ENCODE measurements around the gene GFRA4.

The GFRA4 gene

DNA sequence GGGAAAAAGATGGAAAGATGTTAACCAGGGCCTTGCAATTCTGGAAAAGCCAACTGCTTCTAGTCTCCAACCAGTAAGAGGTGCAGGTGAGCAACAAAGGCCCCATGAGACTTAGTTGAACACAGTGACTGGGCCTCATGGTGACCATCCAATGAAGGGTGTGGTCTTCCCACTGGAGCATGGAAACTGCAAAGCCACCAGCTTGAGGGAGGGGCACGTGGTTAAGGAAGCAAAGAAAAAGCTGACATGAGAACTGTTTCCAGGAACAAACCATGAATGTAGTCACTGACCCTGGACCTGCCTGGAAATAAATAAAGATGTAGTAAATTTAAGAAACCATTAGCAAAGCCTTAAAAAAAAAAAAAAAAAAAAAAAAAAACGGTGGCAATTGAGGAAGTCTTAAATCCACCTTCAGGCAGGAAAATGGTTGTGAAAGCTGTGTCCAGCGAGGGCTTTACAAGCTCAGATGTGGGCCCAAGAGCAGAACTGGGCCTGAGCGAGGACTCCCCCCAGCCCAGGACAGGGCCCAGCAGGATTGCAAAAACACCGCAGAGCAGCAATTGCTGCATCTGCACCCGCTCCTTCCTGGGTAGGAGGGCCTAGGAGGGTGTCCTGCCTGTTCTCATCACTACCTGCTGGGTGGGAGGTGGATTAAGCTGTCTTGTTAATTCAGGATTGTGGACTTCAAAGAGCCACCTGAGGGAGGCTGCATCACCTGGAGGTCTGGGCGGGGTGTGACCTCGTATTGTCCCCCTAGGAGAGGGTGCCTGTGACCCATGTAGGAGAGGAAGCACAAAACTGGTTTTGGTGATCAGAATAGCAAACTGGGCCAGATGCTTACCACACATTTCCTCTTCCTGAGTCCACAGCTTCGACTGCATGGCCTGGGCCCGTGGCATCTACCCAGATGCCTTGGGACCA, 10.3 kb downstream of the GFRA4 start:
- DNase-seq (ENCODE audit: low spot score) = no peak

DNA sequence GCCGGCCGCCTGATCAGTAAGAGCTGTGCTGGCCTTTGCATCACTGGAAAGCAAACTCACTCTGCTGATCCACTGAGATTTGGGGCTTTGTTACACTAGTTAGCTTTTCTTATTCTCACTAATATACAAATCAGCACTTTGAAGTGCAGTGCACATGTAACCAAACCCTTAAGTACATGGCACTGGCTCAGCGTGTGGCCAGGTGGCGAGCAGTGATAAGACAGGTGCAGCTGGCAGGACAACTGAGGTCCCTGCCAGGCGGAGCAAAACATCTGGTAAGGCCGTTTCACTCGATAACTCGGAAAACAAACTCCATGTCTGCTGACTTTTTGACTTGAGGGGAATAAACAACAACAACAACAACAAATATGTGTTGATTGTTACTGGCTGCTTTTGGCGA, 11.0 kb downstream of the GFRA4 start:
- no peak for DNase-seq (ENCODE audit: low spot score)

DNA sequence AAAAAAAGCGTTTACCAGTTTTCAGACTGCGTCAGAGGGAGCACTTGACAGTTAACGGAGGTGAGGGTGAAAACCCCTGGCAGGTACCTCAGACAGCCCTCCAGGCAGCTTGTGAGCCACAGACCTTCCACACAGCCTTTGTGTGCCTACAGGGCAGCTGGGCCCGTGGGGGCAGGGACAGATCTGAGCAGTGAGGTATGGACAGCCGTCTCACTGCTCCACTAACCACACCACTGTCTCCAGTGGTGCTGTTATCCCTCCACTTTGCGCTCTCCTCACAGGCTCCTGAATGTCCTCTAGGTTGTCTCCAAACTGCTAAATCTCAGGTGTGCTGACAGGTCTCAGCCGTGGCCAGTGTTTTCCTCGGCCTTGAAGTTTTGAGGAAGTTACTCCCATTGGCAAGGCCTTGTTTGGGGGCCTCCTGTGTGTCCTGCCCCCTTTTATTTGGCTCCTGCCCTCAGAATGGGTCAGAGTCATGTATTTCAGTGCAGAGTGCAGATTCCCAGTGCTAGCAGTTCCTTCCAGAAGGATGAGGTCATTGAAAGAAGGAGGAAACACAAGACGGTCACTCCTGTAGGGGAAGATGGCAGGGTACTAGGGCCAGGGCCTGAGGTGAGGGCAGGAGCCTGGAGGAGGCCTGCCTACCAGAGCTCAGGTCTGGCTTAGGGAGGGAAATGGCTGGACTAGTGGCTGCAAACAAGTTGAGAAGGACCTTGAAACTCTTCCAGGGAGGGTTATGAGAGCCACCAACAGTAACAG, 11.8 kb downstream of the GFRA4 start:
- DNase-seq (ENCODE audit: low spot score) = no peak

DNA sequence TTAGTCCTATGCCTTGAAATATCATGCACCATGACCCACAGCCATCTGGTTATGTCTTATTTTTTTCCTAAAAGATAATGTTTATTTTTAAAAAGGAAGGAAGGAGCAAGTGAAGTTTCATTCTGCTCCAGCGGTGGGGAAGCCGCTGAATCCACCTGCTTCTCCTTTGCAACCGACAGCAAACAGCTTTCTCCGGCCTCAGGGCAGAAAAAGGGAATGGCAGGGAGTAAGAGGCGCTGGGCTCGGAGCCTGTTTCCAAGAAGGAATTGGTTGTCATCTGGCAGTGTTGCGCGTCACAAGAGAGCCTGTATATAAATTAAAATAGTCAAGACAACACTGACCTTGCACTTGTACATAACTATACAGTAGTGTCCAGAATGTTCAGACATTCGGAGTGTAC, 14.2 kb downstream of the GFRA4 start:
- DNase-seq (ENCODE audit: low spot score) = no peak

DNA sequence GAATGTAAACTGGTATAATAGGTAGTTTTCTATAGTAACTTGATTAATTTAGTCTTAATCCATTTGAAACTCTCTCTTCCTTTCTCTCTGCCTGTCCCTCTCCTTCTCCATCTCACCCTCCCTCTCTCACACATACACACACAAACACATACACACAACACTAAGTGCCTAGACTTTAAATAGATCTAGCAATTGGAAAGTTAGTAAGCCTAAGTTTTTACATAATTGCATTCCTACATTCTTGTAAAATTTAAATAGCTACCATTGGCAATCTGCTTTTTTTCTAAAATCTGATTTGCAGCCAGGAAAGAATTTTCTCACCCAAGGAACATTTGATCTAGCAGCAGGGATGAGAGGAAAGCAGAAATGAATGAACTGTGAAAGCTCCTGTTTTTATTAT, 15.7 kb downstream of the GFRA4 start:
- no peak for DNase-seq (ENCODE audit: low spot score)

DNA sequence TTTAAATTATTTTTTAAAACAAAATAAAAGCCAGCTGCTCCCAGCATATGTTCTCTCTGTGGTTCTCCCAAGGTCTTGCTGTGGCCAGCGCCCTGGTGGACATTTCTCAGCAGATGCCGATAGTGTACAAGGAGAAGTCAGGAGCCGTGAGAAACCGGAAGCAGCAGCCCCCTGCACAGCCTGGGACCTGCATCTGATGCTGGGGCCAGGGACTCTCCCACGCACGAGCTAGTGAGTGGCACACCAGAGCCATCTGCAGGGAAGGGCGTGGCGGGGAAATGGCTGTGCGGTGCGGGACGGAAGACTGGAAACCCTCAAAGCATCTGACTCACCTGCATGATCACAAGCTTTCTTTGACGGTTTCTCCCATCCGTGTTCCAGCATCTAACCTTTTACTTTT, 16.5 kb downstream of the GFRA4 start:
- no peak for DNase-seq (ENCODE audit: low spot score)

DNA sequence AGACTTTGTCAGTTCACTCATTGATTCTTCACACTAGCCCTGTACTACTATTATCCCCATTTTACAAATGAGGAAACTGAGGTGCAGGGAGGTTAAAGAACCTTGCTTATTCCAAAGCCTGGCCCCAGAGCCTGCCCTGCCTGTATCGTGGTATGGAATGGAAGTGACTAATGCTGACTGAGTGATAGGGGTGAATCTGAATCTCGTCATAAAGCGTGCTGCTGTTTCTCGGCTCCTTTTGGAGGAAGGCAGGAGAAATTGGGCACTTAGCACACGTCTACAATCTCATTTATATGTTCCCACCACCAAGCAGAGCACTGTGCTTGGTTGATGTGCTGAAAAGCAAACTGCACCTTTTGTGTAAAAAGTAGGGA, 17.1 kb downstream of the GFRA4 start:
- no peak for DNase-seq (ENCODE audit: low spot score)

DNA sequence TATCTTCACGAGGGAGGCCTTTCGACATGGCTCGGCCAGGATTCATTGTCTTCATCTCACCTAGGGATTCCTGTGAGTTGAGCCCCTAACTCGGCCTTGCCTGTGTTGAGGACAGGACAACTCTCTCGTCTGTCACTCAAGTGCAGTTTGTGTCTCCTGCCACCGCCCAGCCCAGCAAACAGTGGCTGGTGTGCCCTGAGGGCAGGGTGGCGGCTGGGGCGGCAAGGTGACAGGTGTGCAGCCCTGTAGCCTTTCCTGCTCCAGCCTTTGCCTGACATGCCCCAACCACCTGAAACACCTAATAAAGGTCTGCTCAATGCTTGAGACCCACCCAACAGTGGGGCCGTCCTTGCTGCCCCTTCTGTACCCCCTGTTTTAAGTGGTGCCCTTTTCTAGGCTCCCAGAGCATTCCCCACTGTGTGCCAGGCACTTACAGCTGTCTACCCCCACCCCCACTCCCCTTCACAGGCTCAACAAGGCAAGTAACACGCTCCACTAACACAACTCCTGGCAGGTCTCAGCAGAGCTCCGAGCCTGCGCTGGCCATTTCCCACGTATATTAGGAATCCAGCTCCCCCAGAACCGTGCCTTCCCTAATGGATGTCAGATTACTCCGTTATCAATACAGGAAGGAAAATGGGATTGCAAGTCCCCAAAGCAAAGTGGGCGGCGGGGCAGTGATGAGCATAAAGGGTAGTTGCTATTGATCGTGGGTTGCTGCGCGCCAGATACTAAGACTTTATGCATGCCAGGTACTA, 17.7 kb downstream of the GFRA4 start:
- no peak for DNase-seq (ENCODE audit: low spot score)

DNA sequence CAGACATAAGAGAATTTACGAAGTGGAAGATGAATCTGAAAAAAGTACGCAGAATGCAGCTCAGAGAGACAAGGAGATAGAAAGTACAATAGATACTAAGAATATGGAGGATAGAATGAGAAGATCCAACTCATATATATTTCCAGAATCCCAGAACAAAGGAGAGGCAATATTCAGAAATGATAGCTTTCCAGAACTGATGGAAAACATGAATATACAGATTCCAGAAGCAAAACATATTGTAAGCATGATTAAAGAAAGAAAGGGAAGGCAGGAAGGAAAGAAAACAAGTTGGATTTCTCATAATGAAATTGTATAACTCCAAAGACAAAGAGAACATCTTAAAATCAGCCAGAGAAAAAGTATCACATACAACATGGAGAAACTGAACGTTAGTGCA, 22.9 kb downstream of the GFRA4 start:
- no peak for DNase-seq (ENCODE audit: low spot score)

DNA sequence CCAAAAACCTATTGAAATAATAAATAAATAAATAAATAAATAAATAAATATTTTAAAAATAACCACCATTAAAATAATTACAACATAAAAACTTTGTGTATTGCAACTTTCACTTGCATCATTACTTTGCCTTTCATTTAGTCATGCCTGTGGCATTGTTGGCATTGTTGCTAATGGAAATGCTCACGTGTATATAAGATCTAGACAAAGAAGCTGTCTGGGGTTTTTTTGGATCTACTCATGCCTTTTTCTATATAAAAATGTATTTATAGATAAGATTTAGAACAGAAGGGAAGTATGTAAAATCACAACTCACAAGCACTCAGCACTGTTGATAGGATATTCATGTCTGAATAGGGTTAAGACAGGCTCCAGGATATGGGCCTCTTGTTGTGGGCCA, 27.9 kb downstream of the GFRA4 start:
- no peak for DNase-seq (ENCODE audit: low spot score)

DNA sequence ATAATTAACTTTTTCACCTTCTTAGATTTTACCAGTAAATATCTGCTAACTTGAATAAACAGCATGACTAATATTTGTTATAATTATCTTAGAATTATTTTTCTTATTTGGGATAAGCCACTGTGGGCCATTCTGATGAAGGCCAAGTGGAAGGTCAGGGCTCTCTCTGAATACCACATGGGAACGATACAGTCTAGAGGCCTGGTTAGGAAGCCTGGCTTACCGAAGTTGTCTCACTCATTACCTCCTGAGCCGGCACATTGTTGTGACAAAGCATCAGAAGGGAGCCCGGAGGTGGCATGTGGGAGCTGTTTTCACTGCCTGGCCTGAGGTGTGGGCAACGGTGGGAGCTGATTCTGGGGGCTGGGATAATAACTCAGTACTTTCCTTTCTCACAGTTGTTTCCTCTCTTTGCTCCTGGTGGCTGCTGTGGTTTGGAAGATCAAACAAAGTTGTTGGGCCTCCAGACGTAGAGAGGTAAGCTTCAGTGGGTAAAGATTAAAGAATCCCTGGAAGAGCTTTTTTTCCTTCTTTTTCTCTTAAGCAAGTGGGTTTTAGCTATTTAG, 29.2 kb downstream of the GFRA4 start:
- DNase-seq (ENCODE audit: low spot score) = no peak

DNA sequence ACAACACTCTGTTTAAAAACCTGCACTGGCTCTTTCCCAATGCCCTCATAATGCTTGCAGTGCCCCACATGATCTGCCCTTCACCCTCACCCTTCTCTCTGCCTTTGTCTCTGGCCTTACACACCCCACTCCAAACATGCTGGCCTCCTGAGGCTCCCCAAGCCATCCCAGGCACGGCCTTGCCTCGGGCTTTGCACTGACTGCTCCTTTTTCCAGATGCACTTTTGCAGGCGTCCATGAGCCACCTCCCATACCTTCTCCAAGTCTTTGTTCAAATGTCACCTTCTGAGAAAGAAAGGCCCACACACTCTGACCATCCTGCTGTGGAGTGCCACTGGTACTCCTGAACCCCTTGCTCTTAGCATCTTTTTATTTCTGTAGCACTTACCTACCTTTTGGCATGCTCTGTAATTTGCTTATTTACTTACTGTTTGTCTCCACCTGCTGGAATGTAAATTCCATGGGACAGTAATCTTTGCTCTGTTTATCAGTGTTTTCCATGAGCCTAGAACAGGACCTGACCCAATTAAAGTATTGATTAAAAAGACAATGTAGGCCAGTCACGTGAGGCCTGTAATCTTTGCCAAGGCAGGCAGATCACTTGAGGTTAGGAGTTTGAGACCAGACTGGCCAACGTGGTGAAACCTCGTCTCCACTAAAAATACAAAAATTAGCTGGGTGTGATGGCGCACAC, 30.7 kb downstream of the GFRA4 start:
- no peak for DNase-seq (ENCODE audit: low spot score)

DNA sequence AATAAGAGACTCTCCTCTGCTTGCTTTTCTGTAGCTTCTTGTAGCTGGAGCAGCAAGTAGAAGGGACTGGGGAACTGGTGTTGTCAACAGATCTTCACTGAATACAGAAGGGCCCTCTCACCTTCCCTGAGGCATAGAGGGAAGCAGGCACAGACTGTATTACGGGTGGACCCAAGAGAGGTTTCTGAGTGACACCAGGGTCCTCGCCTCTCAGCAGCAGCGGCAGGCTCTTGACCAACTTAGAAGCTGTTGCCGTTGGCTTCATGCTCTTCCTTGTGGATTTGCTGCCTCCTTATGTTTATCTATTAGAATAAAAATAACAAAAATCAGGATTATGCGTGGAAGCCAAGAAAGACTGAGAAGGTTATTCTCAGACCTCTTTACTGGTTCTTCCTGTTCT, 31.7 kb downstream of the GFRA4 start:
- no peak for DNase-seq (ENCODE audit: low spot score)

DNA sequence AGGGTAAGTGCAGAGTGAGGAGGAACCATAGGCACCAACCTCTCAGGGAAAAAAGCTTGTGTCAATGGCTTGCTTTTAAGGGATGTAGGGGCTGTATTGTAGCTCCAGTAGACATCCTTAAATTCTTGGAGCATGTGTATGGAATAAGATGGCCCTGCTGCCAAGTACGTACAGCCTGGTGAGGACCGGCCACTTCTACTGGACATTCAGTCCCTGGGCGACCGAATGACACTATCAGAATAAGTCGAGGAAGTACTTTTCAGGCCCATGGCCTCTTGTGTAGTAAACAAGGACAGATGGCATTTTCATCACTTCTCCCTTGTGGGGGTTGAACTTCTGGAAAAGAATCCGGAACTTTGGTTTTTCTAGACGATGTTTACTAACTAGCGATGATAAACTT, 32.8 kb downstream of the GFRA4 start:
- DNase-seq (ENCODE audit: low spot score) = no peak

DNA sequence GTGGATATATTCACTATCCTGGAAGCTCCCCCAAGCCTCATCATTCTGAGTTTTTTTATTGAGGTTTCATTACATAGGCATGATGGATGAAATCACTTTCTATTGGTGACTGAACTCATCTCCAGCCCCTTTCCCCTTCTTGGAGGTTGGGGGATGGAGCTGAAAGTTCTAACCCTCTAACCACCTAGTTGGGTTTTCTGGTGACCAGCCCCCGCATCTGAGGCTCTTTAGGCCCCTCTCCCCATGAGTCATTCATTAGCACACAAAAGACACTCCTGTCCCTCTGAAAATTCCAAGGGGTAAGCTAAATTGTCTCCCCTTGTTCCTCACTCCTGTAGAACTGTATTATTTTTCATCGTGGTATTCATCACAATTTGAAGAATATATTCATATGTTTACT, 33.3 kb downstream of the GFRA4 start:
- no peak for DNase-seq (ENCODE audit: low spot score)

DNA sequence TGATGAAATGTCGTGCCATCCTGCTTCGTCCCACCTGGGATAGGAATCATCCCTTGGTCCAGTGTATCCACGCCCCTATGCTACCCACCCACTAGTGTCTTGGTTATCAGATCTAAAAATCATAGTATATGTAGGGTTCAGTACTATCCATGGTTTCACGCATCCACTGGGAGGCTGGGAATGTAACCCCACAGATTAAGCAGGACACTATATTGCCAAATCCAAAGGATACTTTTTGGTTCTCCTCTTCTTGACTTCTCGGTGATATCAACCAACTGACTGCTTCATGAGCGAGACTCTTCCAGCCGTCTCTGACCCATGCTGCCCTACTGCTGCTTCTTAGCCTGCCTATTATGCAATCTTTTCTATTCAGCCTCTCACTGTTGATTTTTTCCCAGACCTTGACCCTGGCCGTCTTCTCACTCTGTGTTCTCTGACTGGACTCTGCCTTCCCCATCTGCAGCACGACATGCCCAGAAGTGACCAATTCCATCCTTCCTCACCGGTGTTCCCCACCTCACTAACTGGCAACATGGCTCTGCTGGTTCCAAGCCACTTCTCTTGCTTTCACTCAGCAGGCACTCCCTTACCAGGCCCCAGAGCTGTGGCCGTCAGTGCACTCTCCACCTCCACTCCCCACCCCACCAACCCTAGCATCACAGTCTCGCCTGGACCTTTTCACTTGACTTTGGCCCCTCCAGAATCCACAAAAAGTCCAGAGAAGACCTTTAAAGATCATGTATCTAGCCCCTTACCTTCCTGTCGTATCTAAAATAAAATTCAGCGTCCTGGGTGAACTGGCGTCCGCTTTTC, 34.5 kb downstream of the GFRA4 start:
- DNase-seq (ENCODE audit: low spot score) = no peak

DNA sequence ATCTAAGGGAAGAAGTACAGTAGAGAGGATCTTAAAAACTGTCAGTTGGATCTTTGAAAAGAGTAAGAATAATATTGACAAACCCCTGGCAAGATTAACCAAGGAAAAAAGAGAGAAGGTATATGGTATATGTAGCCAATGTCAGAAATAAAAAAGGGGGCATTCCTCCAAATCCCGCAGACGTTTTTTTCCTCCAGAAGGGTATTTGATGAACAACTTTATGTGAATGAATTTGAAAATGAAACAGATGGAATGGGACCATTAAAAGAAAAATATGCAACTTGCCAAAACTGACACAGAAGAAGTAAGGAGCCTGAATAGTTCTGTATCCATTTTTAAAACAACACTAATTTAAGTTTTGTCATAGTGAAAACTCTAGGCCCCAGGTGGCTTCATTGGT, 35.7 kb downstream of the GFRA4 start:
- DNase-seq (ENCODE audit: low spot score) = no peak

DNA sequence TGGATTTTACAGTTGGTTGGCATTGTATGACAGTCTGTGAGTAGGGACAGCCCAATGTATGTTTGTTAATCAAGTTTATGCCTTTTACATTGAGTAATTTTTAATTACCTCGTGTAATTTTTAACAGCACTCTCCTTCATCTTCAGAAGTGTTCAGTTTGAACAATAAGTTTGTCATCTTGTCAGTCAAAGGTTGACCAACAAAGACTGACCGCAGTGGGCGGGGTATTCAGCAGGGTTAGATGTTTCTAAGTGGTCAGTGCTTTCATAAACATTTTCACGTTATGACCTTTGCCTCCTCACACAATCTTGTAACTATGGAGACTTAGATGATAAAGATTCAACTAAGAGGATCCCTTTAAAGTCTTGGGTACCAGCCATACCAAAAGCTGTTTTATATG, 40.8 kb downstream of the GFRA4 start:
- no peak for DNase-seq (ENCODE audit: low spot score)

DNA sequence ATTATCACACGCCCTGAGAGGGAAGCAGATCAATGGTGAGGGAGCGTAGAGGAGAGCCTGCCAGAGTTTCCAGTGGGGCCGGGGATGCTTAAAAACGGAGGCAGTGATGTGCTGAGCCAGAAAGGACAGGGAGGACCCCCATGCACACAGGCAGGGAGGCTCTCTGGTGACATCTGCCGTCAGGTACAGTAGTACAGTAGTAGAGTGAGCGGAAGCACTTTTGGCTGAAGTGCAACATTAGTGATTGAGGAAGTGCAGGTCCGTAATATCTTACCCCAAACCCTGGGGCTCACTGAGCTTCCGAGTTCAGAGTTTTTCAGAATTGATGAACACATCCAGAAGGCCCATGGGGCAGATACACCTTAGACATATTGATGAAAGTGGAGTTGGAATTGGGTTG, 42.1 kb downstream of the GFRA4 start:
- DNase-seq (ENCODE audit: low spot score) = no peak

DNA sequence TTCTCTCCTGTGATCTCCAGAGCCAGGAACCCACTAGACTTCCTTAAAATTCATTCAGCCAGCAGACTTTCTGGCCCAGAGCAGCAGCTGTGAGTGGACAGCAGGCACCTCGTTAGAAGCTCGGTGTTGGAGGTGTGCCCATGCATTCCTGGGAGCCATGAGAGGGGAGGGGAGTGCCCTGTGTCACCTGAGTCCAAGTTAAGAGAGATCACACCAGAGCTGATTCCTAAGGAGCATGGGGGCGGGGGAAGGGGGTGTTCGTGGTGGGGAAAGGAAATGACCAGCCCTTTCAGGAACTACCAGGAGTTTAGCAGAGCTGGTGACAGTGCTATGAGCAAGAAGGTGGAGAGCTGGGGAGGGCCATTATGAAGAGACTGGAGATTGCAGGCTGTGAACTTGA, 46.9 kb downstream of the GFRA4 start:
- no peak for DNase-seq (ENCODE audit: low spot score)
